ENCODE data around the gene SYNE3. TPM values are rescaled to one million over a fixed set of nuclear protein-coding genes. Genes with fewer than 3 reads are reported as not detected.

SYNE3 gene
- total RNA-seq, 4 donors from 2014 or later = 14.4 to 18.7 (median 16.6) TPM

DNA sequence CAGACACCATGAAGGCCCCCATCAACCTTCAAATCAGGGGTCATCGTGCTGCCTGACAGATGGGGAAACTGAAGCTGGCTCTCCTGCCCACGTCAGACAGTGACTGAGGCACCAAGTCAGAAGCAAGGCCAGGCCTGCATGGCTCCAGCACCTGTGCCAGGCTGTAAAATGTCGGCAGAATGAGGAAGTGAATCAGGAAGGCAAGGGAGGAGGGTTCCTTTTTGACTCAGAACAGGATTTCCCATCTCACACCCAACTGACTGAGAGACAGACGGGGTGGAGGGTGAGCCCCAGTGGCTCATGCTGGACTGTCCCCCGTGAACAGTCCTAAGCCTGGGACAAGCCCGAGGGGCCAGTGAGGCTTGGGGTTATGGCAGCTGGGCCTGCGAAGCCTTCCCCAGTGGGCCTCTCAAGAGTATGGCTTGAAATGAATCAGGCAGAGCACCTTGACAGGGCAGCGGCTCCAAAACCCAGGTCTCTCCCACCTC lies 20.9 kb downstream of the SYNE3 start:
- WGBS = 76% methylated on average over 8 of the region's 8 CpGs
- Histone ChIP-seq H3K9me3 (no peaks in the 10 kb centered on the region), H3K27me3 (peaks cover 0 to 5% (median 0%) of the 10 kb centered on the region in 4 donors), H3K4me3 (no peak overlapping the region), H3K36me3 (no peaks in the 10 kb centered on the region), H3K4me1 (peaks cover 46 to 77% (median 64%) of the 10 kb centered on the region in 4 donors), H3K27ac (replicated peaks in 1 of 4) (peak overlapping the region; percentile 26 to 60 (median 42))
- no peak for DNase-seq (ENCODE audit: extremely low spot score)
- TF ChIP-seq POLR2A (IDR thresholded peaks at IDR 0.05; ENCODE audit: low read depth) = no peak
- TF ChIP-seq, protein P1, sequence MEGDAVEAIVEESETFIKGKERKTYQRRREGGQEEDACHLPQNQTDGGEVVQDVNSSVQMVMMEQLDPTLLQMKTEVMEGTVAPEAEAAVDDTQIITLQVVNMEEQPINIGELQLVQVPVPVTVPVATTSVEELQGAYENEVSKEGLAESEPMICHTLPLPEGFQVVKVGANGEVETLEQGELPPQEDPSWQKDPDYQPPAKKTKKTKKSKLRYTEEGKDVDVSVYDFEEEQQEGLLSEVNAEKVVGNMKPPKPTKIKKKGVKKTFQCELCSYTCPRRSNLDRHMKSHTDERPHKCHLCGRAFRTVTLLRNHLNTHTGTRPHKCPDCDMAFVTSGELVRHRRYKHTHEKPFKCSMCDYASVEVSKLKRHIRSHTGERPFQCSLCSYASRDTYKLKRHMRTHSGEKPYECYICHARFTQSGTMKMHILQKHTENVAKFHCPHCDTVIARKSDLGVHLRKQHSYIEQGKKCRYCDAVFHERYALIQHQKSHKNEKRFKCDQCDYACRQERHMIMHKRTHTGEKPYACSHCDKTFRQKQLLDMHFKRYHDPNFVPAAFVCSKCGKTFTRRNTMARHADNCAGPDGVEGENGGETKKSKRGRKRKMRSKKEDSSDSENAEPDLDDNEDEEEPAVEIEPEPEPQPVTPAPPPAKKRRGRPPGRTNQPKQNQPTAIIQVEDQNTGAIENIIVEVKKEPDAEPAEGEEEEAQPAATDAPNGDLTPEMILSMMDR (IDR thresholded peaks at IDR 0.05) = no peak
- peak in 1 of 2 donors; percentile 22 for TF ChIP-seq POLR2AphosphoS5 (IDR thresholded peaks at IDR 0.05)
- TF ChIP-seq EP300 (IDR thresholded peaks at IDR 0.05) = no peak
- intact Hi-C loops (cut with DNase I) = no loop called here

DNA sequence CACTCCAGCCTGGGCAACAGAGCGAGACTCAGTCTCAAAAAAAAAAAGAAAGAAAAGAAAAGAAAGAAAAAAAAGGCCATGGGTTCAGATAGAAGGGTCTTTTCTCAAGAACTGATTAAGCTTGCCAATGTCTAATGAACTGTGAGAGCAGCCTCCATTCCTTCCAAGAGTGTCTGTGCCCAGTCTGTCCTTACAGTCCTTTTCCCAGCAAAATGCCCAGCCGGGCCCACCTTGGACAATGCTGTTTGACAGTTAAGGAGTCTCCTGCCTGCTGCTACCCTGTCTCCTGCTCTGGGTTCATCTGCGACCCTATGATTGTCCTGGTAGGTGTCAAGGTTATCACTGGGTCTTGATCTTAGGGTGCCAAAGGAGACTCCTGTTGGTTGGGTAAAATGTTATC lies 21.4 kb downstream of the SYNE3 start:
- Histone ChIP-seq H3K27me3 (peaks cover 0 to 5% (median 0%) of the 10 kb centered on the region in 4 donors), H3K27ac (replicated peaks in 1 of 4) (peak overlapping the region in 3 of 4 donors; percentile 26 to 60 (median 37)), H3K36me3 (no peaks in the 10 kb centered on the region), H3K9me3 (no peaks in the 10 kb centered on the region), H3K4me1 (peaks cover 46 to 77% (median 64%) of the 10 kb centered on the region in 4 donors), H3K4me3 (no peak overlapping the region)
- 96% methylated on average over 3 of the region's 3 CpGs for WGBS
- TF ChIP-seq EP300 (IDR thresholded peaks at IDR 0.05) (no peak), POLR2AphosphoS5 (IDR thresholded peaks at IDR 0.05) (no peak), POLR2A (IDR thresholded peaks at IDR 0.05; ENCODE audit: low read depth) (no peak)
- TF ChIP-seq, protein P1 (IDR thresholded peaks at IDR 0.05) = no peak
- DNase-seq (ENCODE audit: extremely low spot score) = no peak
- intact Hi-C loops (cut with DNase I) = no loop called here

DNA sequence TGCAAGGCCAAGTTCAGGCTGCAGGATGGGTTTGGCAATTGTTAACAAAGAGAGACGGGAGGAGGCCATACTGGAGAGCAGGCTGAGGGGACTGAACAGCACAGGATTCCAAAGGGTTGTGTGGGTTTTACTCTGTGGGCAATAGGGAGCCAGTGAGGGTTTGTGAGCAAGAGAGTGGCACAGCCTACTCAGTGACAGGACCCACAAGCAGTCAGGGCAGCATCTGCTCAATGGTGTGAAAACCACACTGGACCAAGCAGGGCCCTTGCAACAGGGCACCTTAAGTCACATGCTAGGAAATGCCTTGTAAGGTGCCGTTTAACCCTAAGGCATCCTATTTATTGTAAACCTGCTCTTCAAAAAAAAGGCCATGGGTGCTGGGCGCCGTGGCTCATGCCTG lies 22.0 kb downstream of the SYNE3 start:
- Histone ChIP-seq H3K36me3 (no peaks in the 10 kb centered on the region), H3K4me3 (no peak overlapping the region), H3K9me3 (no peaks in the 10 kb centered on the region), H3K27me3 (peaks cover 0 to 5% (median 0%) of the 10 kb centered on the region in 4 donors), H3K27ac (replicated peaks in 1 of 4) (no peak overlapping the region), H3K4me1 (peaks cover 50 to 78% (median 66%) of the 10 kb centered on the region in 4 donors)
- intact Hi-C loops (cut with DNase I) = no loop called here
- 87% methylated on average over 4 of the region's 4 CpGs for whole genome bisulfite sequencing
- DNase-seq (ENCODE audit: extremely low spot score) = no peak
- TF ChIP-seq EP300 (IDR thresholded peaks at IDR 0.05) = no peak
- TF ChIP-seq, protein P1 (IDR thresholded peaks at IDR 0.05) = no peak
- no peak for TF ChIP-seq POLR2AphosphoS5 (IDR thresholded peaks at IDR 0.05)
- TF ChIP-seq POLR2A (IDR thresholded peaks at IDR 0.05; ENCODE audit: low read depth) = no peak

DNA sequence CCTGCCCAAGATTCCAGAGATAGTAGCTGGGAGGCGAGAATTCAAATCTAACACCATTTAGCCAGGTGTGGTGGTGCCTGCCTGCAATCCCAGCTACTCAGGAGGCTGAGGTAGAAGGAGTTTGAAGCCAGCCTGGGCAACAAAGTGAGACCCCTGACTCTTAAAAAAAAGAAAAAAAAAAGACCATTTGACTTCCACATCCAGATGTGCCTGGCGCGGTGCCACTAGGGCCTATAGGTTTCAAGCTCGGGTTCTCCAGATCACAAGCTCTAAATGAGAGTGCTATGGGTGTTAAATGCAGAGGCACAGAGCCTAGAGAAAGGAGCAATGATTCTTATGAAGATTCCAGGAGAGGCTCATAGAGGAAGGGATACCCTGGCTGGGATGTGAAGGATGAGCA lies 22.5 kb downstream of the SYNE3 start:
- Histone ChIP-seq H3K36me3 (no peaks in the 10 kb centered on the region), H3K27ac (replicated peaks in 1 of 4) (no peak overlapping the region), H3K4me1 (peaks cover 53 to 78% (median 66%) of the 10 kb centered on the region in 4 donors), H3K4me3 (no peak overlapping the region), H3K27me3 (peaks cover 0 to 5% (median 0%) of the 10 kb centered on the region in 4 donors), H3K9me3 (no peaks in the 10 kb centered on the region)
- whole genome bisulfite sequencing = 86% methylated on average over 4 of the region's 4 CpGs
- intact Hi-C loops (cut with DNase I) = no loop called here
- DNase-seq (ENCODE audit: extremely low spot score) = no peak
- TF ChIP-seq, protein P1 (IDR thresholded peaks at IDR 0.05) = no peak
- TF ChIP-seq POLR2AphosphoS5 (IDR thresholded peaks at IDR 0.05) (no peak), EP300 (IDR thresholded peaks at IDR 0.05) (no peak), POLR2A (IDR thresholded peaks at IDR 0.05; ENCODE audit: low read depth) (no peak)

DNA sequence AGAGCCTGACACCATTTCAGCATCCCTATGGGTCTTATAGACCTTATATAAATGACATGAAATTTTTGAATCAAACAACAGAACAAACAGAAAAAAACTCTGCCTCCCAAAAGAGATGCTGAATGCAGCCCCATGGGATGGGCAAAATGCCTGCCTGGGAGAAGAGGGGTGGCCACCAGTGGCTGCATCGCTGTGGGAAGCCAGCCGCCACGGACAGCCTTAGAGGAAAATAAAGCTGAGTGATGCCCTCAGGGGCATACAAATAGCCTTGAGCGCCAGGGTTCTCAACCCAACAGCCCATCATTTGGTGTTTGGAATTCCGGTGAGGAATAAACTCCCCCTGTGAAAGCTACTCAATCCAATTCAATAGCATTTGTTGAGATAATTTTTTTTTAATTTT lies 22.9 kb downstream of the SYNE3 start:
- intact Hi-C loops (cut with DNase I) = no loop called here

More for the DNA sequence above, 22.9 kb downstream of the SYNE3 start:
- no peak for TF ChIP-seq POLR2AphosphoS5 (IDR thresholded peaks at IDR 0.05)
- no peak for TF ChIP-seq POLR2A (IDR thresholded peaks at IDR 0.05; ENCODE audit: low read depth)
- no peak for TF ChIP-seq EP300 (IDR thresholded peaks at IDR 0.05)
- TF ChIP-seq, protein P1 (IDR thresholded peaks at IDR 0.05) = no peak
- no peak for DNase-seq (ENCODE audit: extremely low spot score)
- H3K4me1 ChIP-seq = peaks cover 57 to 78% (median 66%) of the 10 kb centered on the region in 4 donors
- no peak overlapping the region for H3K27ac ChIP-seq (replicated peaks in 1 of 4)
- H3K27me3 ChIP-seq = peaks cover 0 to 5% (median 0%) of the 10 kb centered on the region in 4 donors
- no peaks in the 10 kb centered on the region for H3K36me3 ChIP-seq
- whole genome bisulfite sequencing = 94% methylated on average over 5 of the region's 5 CpGs
- no peaks in the 10 kb centered on the region for H3K9me3 ChIP-seq
- no peak overlapping the region for H3K4me3 ChIP-seq
